Tibial artery (tissue), 4 donors: ENCODE data around the gene SLC2A9.

ENCODE experiments used
- DNase-seq, 2 donors: peaks; one replicate each; pipeline ENCODE4 v3.0.0-alpha.2; 2019
- H3K27ac ChIP-seq, 2 donors: fragments of 200-600 bp; sonication (generic) in 1 of 2; 1 replicate in 1 of 2; 2 replicates in 1 of 2; pipeline ENCODE4 v1.5.1; 2018 to 2019; ENCODE audit warnings: mild to moderate bottlenecking in 1 of 2
- H3K27me3 ChIP-seq, 2 donors: fragments of 200-600 bp; sonication (generic) in 1 of 2; one replicate each; pipeline versions ENCODE4 v1.5.1 to v1.6.0; 2016 to 2019
- H3K36me3 ChIP-seq, 3 donors: fragments of 200-600 bp; sonication (generic) in 2 of 3; one replicate each; pipeline ENCODE4 v1.5.1; 2016 to 2019; ENCODE audit warnings: mild to moderate bottlenecking in 2 of 3
- H3K4me1 ChIP-seq, 4 donors: fragments of 200-600 bp; sonication (generic) in 2 of 4; 1 replicate in 3 of 4; 2 replicates in 1 of 4; pipeline ENCODE4 v1.5.1; 2016 to 2019
- H3K4me3 ChIP-seq, 2 donors: fragments of 200-600 bp; sonication (generic) in 1 of 2; 1 replicate in 1 of 2; 2 replicates in 1 of 2; pipeline ENCODE4 v1.5.1; 2018 to 2019; ENCODE audit warnings: mild to moderate bottlenecking in 2 of 2
- H3K9me3 ChIP-seq, 3 donors: fragments of 200-600 bp; sonication (generic) in 1 of 3; one replicate each; pipeline ENCODE4 v1.5.1; 2016 to 2019
- CTCF ChIP-seq, 2 experiments: fragments of 200-600 bp in 1 of 2; fragments of 450-650 bp in 1 of 2; IDR thresholded peaks; one replicate each; pipeline ENCODE4 v1.5.1; 2017 to 2019; ENCODE audit warnings: antibody characterized with exemption in 2 of 2, mild to moderate bottlenecking in 1 of 2, moderate library complexity in 1 of 2
- intact Hi-C: fragments of 100-400 bp; cut with DNase I; formaldehyde crosslinking; loops from one replicate; pipeline ENCODE4 v1.15.0; 2023; ENCODE audit warnings: low total_unique reads

The SLC2A9 gene

GRCh38 chr4:10013722-10014121 is 7.6 kb downstream of the SLC2A9 start:
- no peak for DNase-seq
- H3K27ac ChIP-seq: no peak overlapping the region
- intact Hi-C loops: loop anchor here (10.0 kb wide), 1 partner anchor 319 kb away; no protein-coding TSS in a partner anchor

GRCh38 chr4:10011885-10012284 is 9.4 kb downstream of the SLC2A9 start:
- H3K36me3 ChIP-seq: no peaks in the 10 kb centered on the region
- intact Hi-C loops: loop anchor here (10.0 kb wide), 1 partner anchor 317 kb away; no protein-coding TSS in a partner anchor
- no peaks in the 10 kb centered on the region for H3K9me3 ChIP-seq
- TF ChIP-seq CTCF (IDR thresholded peaks at IDR 0.05): no peak
- no peaks in the 10 kb centered on the region for H3K27me3 ChIP-seq
- H3K4me1 ChIP-seq: peaks cover 0 to 16% (median 5%) of the 10 kb centered on the region in 4 donors
- DNase-seq: no peak
- no peak overlapping the region for H3K4me3 ChIP-seq
- H3K27ac ChIP-seq: no peak overlapping the region

More at GRCh38 chr4:10013722-10014121, 7.6 kb downstream of the SLC2A9 start:
- H3K36me3 ChIP-seq: no peaks in the 10 kb centered on the region
- H3K9me3 ChIP-seq: no peaks in the 10 kb centered on the region
- TF ChIP-seq CTCF (IDR thresholded peaks at IDR 0.05): no peak
- no peaks in the 10 kb centered on the region for H3K27me3 ChIP-seq
- H3K4me3 ChIP-seq: no peak overlapping the region
- H3K4me1 ChIP-seq: peaks cover 0 to 7% (median 6%) of the 10 kb centered on the region in 4 donors

GRCh38 chr4:10011277-10011676 is 10.0 kb downstream of the SLC2A9 start:
- no peak for DNase-seq
- H3K27me3 ChIP-seq: no peaks in the 10 kb centered on the region

GRCh38 chr4:10009861-10010500 is 11.3 kb downstream of the SLC2A9 start:
- Histone ChIP-seq H3K36me3 (no peaks in the 10 kb centered on the region), H3K4me3 (no peak overlapping the region), H3K4me1 (peaks cover 0 to 30% (median 20%) of the 10 kb centered on the region in 4 donors), H3K27ac (no peak overlapping the region), H3K27me3 (no peaks in the 10 kb centered on the region), H3K9me3 (no peaks in the 10 kb centered on the region)
- no peak for DNase-seq
- TF ChIP-seq CTCF (IDR thresholded peaks at IDR 0.05): no peak
- intact Hi-C loops: loop anchor here (10.0 kb wide), 1 partner anchor 315 kb away; no protein-coding TSS in a partner anchor

More at GRCh38 chr4:10011277-10011676, 10.0 kb downstream of the SLC2A9 start:
- TF ChIP-seq CTCF (IDR thresholded peaks at IDR 0.05): no peak
- H3K27ac ChIP-seq: no peak overlapping the region
- H3K4me1 ChIP-seq: peaks cover 0 to 22% (median 11%) of the 10 kb centered on the region in 4 donors
- H3K36me3 ChIP-seq: no peaks in the 10 kb centered on the region
- H3K9me3 ChIP-seq: no peaks in the 10 kb centered on the region
- intact Hi-C loops: loop anchor here (10.0 kb wide), 1 partner anchor 316 kb away; no protein-coding TSS in a partner anchor
- no peak overlapping the region for H3K4me3 ChIP-seq

- DNase-seq: no peak
- intact Hi-C loops: no loop called here
- no peaks in the 10 kb centered on the region for H3K27me3 ChIP-seq
- H3K36me3 ChIP-seq: no peaks in the 10 kb centered on the region
- peaks cover 0 to 30% (median 20%) of the 10 kb centered on the region in 4 donors for H3K4me1 ChIP-seq
- TF ChIP-seq CTCF (IDR thresholded peaks at IDR 0.05): no peak
- H3K9me3 ChIP-seq: no peaks in the 10 kb centered on the region
- no peak overlapping the region for H3K4me3 ChIP-seq
- H3K27ac ChIP-seq: no peak overlapping the region
These were observed 12.7 kb downstream of the SLC2A9 start for GRCh38 chr4:10008609-10009005.
